ENCODE data around the gene AKNA.
"Not testable (repeated sequence)": the region's sequence is repeated elsewhere in the genome, so short reads cannot be mapped to it uniquely, and the experiment has no call there.

Gene AKNA

GRCh38 chr9:114331229-114332195 lies 56.3 kb downstream of the AKNA start:
- DNase-seq (ENCODE audit: low spot score); ATAC-seq (ENCODE audit: low read depth); H3K4me3 ChIP-seq (ENCODE audit: severe bottlenecking); H3K4me1 ChIP-seq (ENCODE audit: insufficient read depth, poor library complexity, severe bottlenecking); H3K36me3 ChIP-seq (ENCODE audit: low read depth); H3K9me3 ChIP-seq (ENCODE audit: severe bottlenecking); H3K27me3 ChIP-seq (ENCODE audit: insufficient read depth, poor library complexity, severe bottlenecking); H3K27ac ChIP-seq (ENCODE audit: poor library complexity, severe bottlenecking): not testable (repeated sequence)

- Histone ChIP-seq H3K27me3 (ENCODE audit: insufficient read depth, poor library complexity, severe bottlenecking) (no peaks in the 10 kb centered on the region), H3K27ac (ENCODE audit: poor library complexity, severe bottlenecking) (no peak overlapping the region), H3K4me1 (ENCODE audit: insufficient read depth, poor library complexity, severe bottlenecking) (no peaks in the 10 kb centered on the region), H3K9me3 (ENCODE audit: severe bottlenecking) (no peaks in the 10 kb centered on the region), H3K4me3 (ENCODE audit: severe bottlenecking) (no peak overlapping the region), H3K36me3 (ENCODE audit: low read depth) (no peaks in the 10 kb centered on the region)
- ATAC-seq (ENCODE audit: low read depth) (no peak), DNase-seq (ENCODE audit: low spot score) (no peak)
- no peak for TF ChIP-seq CTCF (IDR thresholded peaks at IDR 0.05; ENCODE audit: poor library complexity, severe bottlenecking)
These were observed 57.1 kb downstream of the AKNA start for GRCh38 chr9:114330636-114331035.

GRCh38 chr9:114329625-114330022 lies 58.2 kb downstream of the AKNA start, which contains the start of gene ORM2:
Gene ORM2 (plus strand): TSS chr9:114329869. CDS start chr9:114329905, 36 bp downstream.
- DNase-seq (ENCODE audit: low spot score); H3K27ac ChIP-seq (ENCODE audit: poor library complexity, severe bottlenecking); H3K27me3 ChIP-seq (ENCODE audit: insufficient read depth, poor library complexity, severe bottlenecking); H3K4me1 ChIP-seq (ENCODE audit: insufficient read depth, poor library complexity, severe bottlenecking); H3K9me3 ChIP-seq (ENCODE audit: severe bottlenecking); ATAC-seq (ENCODE audit: low read depth); H3K4me3 ChIP-seq (ENCODE audit: severe bottlenecking); H3K36me3 ChIP-seq (ENCODE audit: low read depth): not testable (repeated sequence)

GRCh38 chr9:114328937-114329624 lies 58.7 kb downstream of the AKNA start:
- not testable (repeated sequence) for DNase-seq (ENCODE audit: low spot score); ATAC-seq (ENCODE audit: low read depth); H3K36me3 ChIP-seq (ENCODE audit: low read depth); H3K27ac ChIP-seq (ENCODE audit: poor library complexity, severe bottlenecking); H3K4me1 ChIP-seq (ENCODE audit: insufficient read depth, poor library complexity, severe bottlenecking); H3K9me3 ChIP-seq (ENCODE audit: severe bottlenecking); H3K4me3 ChIP-seq (ENCODE audit: severe bottlenecking); H3K27me3 ChIP-seq (ENCODE audit: insufficient read depth, poor library complexity, severe bottlenecking)

- H3K27ac ChIP-seq (ENCODE audit: poor library complexity, severe bottlenecking); H3K27me3 ChIP-seq (ENCODE audit: insufficient read depth, poor library complexity, severe bottlenecking); ATAC-seq (ENCODE audit: low read depth); DNase-seq (ENCODE audit: low spot score); H3K9me3 ChIP-seq (ENCODE audit: severe bottlenecking); H3K4me3 ChIP-seq (ENCODE audit: severe bottlenecking); H3K4me1 ChIP-seq (ENCODE audit: insufficient read depth, poor library complexity, severe bottlenecking); H3K36me3 ChIP-seq (ENCODE audit: low read depth): not testable (repeated sequence)
These were observed 59.4 kb downstream of the AKNA start for GRCh38 chr9:114328357-114328820.

- Histone ChIP-seq H3K36me3 (ENCODE audit: low read depth) (no peaks in the 10 kb centered on the region), H3K27ac (ENCODE audit: poor library complexity, severe bottlenecking) (no peak overlapping the region), H3K4me3 (ENCODE audit: severe bottlenecking) (no peak overlapping the region), H3K4me1 (ENCODE audit: insufficient read depth, poor library complexity, severe bottlenecking) (no peaks in the 10 kb centered on the region), H3K27me3 (ENCODE audit: insufficient read depth, poor library complexity, severe bottlenecking) (no peaks in the 10 kb centered on the region), H3K9me3 (ENCODE audit: severe bottlenecking) (no peaks in the 10 kb centered on the region)
- no peak for ATAC-seq (ENCODE audit: low read depth)
- TF ChIP-seq CTCF (IDR thresholded peaks at IDR 0.05; ENCODE audit: poor library complexity, severe bottlenecking): no peak
- no peak for DNase-seq (ENCODE audit: low spot score)
These were observed 60.0 kb downstream of the AKNA start for GRCh38 chr9:114327749-114328148.

GRCh38 chr9:114325684-114326254 lies 62.0 kb downstream of the AKNA start:
- not testable (repeated sequence) for H3K27ac ChIP-seq (ENCODE audit: poor library complexity, severe bottlenecking); ATAC-seq (ENCODE audit: low read depth); H3K36me3 ChIP-seq (ENCODE audit: low read depth); H3K27me3 ChIP-seq (ENCODE audit: insufficient read depth, poor library complexity, severe bottlenecking); H3K4me3 ChIP-seq (ENCODE audit: severe bottlenecking); DNase-seq (ENCODE audit: low spot score); H3K9me3 ChIP-seq (ENCODE audit: severe bottlenecking); H3K4me1 ChIP-seq (ENCODE audit: insufficient read depth, poor library complexity, severe bottlenecking)

GRCh38 chr9:114324965-114325364 lies 62.8 kb downstream of the AKNA start:
- not testable (repeated sequence) for H3K27ac ChIP-seq (ENCODE audit: poor library complexity, severe bottlenecking); H3K9me3 ChIP-seq (ENCODE audit: severe bottlenecking); H3K27me3 ChIP-seq (ENCODE audit: insufficient read depth, poor library complexity, severe bottlenecking); H3K4me1 ChIP-seq (ENCODE audit: insufficient read depth, poor library complexity, severe bottlenecking); H3K36me3 ChIP-seq (ENCODE audit: low read depth); DNase-seq (ENCODE audit: low spot score); H3K4me3 ChIP-seq (ENCODE audit: severe bottlenecking); ATAC-seq (ENCODE audit: low read depth)
